HG03159 (cell line): ENCODE data around the gene SLC25A42.
"Not testable (repeated sequence)": the region's sequence is repeated elsewhere in the genome, so short reads cannot be mapped to it uniquely, and the experiment has no call there.

ENCODE experiments used
- ATAC-seq: cut with Tn5 transposase; IDR thresholded peaks from one replicate; pipeline ENCODE4 v1.9.1; 2021; ENCODE audit warnings: mild to moderate bottlenecking, moderate library complexity; ENCODE audit not compliant: unreplicated experiment

The SLC25A42 gene

DNA sequence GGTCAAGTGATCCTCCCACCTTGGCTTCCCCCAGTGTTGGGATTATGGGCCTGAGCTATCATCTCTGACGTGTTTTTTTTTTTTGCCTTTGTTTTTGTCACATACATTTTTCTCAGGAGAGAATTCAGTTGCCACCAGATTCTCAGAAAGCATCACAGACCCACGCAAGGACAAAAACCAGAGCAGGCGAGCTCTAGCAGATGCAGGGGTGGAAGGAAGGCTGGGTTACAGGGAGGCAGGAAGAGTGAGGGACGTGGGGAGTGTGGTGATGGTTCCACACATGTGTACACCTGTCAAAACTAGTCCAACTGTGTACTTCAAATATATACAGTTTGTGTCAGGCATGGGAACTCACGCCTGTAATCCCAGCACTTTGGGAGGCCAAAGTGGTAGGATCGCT lies 70.2 kb downstream of the SLC25A42 start:
- ATAC-seq, result no peak

DNA sequence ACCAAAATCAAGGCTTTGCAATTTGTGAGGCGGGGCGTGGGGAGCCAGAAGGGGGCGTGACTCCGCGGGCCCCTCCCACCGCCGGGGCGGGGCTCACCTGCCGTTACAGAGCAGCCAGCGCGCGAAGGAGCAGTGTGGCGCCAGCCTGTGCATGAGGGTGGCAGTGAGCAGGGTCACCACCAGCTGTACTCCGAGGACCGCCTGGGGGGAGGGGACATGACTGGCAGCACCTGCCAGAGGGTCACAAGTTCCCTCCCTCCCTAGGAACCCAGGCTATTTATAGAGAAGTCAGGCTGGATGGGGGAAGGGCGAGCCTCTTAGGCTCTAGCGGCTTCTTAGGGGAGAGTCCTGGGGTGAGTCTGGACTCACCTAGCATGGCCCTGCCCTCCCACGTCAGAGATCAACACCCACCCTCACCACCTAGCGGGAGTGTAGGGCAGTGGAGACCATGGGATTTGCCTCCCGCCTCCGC lies 70.9 kb downstream of the SLC25A42 start:
- ATAC-seq, result no peak

DNA sequence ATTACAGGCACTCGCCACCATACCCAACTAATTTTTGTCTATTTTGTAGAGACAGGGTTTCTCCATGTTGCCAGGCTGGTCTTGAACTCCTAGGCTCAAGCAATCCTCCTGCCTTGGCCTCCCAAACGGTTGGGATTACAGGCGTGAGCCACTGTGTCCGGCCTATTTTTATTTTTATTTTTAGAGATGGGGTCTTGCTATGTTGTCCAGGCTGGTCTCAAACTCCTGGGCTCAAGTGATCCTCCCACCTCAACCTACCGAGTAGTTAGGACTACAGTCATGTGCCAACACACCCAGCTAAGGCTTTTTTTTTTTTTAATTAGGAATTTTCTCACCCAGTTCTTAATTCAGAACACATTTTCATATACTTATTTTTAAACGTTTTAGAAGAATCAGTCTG lies 71.9 kb downstream of the SLC25A42 start:
- not testable (repeated sequence) for ATAC-seq

DNA sequence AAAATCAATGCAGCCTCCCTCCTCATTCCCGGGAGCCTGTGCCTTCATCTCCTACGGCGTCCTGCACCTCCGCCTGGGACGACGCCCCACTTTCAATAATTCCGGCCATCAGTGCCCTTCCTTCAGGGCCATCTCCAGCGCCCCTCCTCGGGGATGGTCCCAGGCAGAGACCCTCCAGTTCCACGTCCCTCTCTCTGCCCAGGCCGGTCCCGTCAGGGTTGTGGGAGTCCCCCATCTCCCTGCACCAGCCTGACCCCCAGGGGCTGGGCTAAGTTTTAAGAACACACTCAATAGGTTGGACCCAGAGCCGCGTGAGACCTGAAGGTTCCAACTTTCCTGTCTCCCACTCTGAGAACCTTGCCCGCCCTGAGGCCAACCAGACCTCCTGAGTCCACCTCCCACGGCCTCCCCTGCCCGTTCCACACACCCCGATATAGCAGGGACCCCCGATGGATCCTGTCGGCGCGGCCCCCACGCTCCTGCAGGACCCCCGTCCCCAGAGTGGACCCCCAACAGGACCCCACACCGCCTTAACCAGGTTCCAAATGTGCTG lies 73.8 kb downstream of the SLC25A42 start:
- ATAC-seq, result no peak

DNA sequence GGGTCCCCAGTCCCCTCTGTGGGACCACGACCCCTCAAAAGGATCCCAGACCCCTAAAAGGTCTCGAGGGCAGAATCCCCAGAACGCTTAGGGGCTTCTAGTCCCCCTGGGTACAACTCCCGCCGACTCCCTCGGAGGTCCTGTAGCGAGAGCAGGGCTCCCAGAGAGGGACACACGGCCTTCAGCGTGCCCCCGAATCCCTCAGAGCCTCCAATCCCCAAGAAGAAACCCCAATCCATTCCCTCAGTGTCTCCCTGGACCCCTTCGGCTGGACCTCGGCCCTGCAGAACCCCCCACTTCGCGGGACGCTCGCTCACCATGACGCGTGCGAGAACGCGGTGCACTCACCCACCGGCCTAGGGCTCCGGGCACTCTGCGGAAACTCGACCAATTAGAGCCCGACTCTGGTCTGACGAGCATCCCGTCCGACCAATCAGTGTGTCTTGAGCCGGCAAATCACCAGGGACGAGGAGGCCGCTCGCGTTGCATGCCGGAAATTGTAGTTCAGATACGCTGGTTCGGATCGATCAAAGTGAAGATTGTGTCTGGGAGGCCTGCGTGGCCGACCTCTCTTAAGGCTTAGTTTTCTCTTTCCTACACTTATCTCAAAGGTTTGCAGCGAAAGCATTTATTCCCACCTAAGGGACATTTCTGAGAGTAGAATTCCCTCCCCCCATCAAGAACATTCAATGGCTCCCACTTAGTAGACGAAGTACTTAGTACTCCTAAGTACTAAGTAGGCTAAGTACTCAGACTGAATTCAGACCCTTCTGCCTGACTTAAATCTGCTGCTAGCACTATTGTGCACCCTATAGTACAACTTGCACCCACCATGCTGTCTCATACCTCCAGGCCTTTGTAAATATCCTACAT lies 74.6 kb downstream of the SLC25A42 start, which contains the start of gene TMEM161A:
TMEM161A (minus strand) TSS at position 370 of the 873 bp plus-strand sequence; CDS start at position 320, 50 bp downstream.
- peak; percentile 94 for ATAC-seq

DNA sequence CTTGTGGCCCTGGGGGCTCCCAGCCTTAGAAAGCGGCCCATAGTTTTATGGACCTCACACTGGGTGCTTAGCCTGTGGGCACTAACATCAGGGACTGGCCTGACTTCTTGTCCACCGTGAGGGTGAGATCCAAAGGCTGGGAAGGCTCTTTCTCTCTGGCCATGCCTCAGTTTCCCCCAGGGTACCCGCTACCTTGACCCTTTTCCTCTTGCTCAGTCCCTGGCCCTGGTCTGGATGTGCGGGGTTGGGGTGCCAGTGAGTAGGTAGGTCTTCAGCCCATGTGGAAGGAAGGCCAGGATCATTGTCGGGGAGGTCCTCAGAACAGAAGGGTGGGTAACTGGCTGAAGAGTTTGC lies 76.1 kb downstream of the SLC25A42 start:
- ATAC-seq, result no peak

DNA sequence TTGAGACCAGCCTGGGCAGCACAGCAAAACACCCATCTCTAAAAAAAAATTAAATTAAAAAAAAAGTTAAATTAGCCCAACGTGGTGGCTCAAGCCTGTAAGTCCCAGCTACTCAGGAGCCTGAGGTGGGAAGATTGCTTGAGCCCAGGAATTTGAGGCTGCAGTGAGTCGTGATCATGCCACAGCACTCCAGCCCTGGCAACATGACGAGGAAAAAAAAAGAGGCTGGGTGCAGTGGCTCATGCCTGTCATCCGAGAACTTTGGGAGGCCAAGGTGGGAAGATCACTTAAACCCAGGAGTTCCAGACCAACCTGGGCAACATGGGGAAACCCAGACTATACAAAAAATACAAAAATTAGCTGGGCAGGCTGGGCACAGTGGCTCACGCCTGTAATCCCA lies 76.7 kb downstream of the SLC25A42 start:
- no peak for ATAC-seq

DNA sequence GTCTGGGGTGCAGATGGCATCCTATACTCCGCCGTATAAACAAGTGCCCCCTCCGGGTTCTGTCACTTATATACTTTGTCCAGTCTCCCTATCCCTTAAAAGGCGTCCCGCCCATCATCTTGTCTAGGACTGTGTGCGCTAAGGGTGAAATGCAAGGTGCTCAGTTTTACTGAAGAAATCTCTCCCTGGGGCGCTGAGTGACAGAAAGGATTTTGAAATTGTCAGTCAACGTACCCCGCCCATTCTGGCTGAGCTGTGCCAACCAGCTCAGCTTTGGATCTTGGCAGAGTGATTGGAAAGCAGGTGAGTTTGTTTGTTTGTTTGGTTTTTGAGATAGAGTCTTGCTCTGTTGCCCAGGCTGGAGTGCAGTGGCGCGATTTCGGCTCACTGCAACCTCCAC lies 78.6 kb downstream of the SLC25A42 start:
- ATAC-seq, result no peak

DNA sequence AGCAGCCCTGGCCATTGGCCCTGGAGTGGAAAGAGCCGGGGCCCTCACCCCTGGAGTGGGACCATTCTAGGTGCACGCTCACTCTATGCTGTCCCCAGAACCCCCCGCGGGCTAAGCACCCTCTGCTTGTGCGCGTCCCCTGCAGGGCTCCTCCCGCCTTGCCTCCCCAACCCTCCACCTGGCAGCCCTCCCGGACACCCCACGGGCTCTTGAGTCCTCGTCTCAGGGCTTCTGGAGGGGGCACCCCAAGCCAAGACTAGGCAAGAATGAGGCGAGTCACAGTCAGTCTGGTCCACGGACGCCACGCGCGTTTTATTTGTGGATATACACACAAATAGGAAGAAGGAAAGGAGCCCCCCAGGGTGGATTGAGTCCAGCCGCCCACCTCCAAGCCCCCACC lies 81.5 kb downstream of the SLC25A42 start:
- no peak for ATAC-seq

DNA sequence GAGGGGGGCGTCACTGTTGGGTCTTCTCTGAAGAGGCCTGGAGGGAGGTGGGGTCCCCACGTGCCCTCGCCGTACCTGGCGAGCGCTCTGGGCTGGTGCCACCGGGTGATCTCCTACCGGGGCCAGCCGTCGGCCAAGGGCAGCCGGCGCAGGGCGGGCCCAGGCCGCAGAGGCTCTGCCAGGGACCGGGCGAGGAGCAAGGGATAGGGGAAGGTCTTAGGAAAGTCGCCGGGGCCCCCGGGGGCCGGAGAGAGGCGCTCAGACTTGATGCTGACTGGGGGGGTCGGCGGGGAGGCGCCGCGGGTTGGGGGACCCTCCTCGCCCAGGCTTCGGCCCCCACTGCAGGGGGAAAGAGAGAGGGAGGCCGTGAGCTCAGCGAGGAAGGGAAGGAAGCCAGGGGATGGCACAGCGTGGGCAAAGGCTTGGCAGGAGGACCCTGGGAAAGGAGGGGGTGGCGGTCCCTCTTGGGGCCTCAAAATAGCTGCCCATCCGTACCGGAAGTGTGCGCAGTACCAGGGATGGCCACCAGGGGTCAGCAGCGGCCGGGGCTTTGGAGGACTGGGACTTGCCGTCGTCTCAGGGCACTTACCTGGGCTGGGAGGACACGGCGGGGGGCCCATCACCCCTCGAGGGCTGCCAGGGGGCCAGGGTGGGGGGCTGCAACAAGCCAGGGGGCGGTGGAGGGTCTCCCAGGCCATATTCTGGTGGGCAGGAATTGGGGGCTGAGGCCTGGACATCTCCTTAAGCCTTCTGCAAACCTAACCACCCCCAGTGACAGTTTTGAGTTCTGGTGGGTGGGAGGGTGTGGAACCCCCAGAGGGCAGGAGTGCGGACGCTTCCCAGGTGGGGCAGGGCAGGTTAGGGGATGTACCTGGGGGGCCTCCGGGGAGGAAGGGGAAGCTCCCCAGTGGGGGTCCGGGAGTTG lies 82.2 kb downstream of the SLC25A42 start:
- no peak for ATAC-seq

DNA sequence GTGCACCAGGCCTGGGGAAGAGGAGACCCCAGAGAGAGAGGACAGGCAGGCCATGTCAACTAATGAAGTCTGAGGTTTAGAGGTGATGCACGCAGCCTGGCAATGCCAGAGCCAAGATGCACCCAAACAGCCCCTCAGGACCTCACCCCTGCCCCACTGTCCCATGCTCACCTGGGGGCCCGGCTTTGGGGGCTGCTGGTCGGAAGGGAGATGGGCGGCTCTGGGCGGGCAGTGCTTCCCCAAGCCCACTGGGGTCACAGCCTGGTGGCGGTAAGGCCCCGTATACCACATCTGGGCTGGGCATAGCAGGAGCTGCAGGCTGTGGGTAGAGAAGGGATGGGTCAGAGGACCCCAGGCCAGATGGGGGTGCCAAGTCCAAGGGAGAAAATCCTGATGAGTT lies 83.1 kb downstream of the SLC25A42 start:
- no peak for ATAC-seq

DNA sequence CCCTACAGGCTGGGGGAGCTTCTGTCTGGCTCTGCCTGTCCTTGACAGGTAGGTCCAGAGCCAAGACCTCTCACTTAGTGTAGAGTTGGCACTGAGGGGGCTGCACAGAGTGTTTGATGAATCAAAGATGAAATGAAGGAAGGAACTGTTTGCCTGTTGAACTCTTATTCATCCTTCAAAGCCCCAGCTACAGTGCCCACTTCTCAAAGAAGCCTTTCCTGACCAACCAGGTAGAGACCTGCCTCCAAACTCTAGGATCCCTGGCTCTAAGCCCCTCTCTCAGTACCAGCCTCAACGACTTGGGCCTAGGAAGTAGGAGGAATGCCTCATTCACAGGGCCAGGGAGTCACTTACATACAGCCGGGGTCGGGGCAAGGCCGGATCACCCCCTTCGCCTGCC lies 83.5 kb downstream of the SLC25A42 start:
- ATAC-seq, result no peak

DNA sequence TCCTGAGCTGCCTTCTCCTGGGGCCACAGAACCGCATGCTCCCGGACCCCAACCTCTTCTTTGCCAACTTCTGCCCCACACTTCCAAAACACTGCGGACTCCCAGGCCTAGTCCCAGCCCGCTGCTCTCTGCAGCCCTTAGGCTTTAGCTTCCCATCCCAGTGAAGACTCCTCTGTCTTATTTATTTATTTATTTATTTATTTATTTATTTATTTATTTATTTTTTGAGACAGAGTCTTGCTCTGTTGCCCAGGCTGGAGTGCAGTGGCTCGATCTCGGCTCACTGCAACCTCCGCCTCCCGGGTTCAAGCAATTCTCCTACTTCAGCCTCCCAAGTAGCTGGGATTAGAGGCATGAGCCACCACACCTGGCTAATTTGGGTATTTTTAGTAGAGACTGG lies 84.7 kb downstream of the SLC25A42 start:
- ATAC-seq, result not testable (repeated sequence)

DNA sequence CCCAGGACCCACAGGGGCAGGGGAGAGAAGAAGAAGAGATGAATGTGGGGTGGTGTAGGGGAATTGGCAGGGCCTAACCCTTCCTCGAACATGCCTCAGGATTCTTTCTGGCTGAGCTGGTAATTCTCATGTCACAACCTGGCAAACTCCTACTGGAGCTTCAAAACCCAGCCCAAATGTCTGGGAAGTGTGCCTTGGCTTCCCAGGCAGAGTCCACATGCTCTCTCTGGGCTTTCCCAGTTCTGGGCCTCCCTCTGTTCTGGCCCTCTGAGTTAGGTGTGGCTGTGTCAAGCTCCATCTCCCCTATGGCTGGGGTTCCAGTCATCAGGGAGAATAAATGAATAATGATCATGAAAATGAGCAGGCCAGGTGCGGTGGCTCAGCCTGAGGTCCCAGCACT lies 85.6 kb downstream of the SLC25A42 start:
- ATAC-seq, result no peak

DNA sequence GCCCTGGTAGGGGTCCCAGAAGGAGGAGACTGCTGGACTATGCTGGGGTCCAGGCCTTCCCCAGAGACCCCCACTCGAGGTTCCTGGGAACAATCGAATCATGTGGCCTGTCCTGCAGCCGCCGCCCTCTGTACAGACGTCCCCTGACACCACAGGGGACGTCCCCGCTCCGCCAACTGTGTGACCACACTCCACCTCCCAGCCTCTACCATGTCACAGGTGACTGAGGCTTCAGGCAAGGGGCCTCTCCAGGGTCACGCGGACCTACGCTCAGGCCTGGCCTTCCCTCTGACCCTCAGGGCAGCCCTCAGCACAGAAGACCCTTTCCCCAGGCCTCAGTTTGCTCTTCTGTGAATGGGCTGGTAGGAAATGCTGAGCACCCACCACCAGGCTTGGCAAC lies 87.6 kb downstream of the SLC25A42 start:
- ATAC-seq, result no peak

DNA sequence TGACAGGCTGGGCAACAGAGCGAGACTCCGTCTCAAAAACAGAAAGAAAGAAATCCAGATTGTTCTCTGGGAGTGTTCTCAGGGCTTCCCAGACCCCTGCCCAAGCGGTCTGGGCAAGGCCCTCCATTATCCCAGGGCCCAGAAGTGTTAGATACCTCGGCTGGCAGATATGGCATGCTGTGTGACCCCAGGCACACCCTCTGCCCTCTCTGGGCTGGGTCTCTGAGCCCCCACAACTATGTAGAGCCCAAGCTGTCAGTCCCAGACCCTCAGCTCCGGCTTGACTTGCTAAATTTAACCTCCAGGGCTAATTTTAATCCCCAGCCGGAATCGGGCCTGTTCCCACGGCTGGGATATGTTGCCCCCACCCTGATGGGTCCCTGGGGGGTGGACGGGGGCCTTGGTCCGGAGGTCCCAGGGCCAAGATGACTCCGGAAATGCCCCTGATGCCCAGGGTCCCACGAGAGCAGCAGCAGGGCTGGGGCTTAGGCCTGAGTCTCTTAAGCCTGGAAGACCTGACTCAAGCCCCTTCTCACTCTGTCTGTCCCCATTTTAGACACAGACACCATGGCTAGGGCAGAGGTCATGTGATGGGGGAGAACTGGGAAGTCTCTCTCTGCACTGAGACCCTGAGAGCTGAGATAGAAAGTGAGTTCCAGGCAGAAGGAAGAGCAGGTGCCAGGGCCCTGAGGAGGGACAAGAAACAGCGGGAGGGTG lies 89.0 kb downstream of the SLC25A42 start:
- no peak for ATAC-seq

DNA sequence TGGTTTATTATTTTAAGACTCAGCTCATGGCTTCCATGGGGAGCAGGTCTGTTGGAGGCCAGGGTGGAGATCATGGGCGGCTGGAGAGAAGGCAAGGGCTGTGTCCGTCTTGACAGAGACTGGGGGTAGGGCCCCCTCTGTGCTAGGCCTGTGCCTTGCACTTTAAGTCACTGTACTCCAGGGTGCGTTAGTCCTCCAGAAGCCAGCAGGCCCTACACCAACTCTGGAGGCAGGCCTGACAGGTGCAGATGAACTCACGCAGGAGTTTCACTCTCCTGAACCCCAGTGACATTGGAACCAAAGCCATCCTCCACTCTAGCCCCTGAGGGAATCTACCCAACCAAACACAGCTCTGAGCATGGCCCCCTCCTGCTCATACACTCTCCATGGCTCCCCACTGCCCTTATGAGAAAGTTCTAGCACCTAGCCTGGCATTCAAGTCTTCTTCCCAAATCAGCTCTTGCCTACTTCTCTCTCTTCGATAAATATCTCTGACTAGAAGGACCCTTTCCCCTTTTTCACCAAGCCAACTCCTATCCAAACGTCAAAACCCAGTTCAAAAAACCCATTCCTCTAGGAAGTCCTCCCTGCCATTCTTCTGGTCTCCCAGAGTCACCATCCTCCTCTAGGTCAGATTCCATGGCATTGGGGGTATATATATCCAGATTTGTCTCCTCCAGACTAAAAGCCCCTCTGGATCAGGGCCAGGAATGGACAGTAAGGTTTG lies 91.1 kb downstream of the SLC25A42 start:
- ATAC-seq, result no peak

DNA sequence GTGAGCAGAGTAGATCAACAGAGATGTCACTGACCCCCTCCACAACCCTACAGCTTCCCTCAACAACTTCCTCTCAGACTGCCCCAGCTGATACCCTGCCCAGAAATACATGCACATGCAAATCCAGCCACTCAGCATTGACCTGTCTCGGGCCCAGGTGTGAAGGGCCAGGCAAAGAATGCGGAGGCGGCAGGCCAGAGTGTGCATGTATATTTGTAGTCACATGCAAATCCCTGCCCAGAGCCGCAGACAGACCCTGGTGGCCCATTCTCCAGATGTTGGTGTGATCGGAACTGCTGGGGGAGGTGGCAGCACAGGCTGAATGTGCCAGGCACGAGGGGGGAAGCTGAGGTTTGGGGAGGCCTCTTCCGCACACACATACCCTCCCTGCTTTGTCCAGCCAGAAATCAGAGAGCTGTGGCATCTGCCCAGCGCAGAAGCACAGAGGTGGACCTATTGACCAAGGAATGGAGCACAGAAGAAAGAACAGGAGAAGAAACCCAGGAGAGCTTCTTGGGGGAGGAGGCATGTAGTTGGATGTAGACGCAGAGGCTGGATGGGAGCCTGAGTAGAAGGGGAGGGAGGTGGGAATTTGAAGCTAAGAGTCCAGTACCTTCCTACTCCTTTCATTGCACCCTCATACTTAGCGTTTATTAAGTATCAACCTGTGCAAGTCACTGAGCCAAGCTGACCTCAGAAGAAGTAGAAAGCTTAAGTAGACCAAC lies 91.9 kb downstream of the SLC25A42 start:
- no peak for ATAC-seq

DNA sequence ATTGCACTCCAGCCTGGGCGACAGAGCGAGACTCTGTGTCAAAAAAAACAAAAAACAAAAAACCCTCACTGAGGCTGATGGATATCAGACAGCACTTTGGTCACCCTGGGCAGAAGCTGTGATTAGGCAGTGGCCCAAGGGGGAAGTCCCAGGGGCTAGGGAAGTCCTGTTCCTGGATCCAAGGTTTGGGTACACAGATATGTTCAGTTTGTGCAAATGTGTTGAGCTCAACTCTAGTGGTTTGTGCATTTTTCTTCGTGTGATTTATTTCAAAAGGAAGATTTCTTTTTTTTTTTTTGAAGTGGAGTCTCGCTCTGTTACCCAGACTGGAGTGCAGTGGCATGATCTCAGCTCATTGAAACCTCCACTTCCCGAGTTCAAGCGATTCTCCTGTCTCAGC lies 94.0 kb downstream of the SLC25A42 start:
- ATAC-seq, result no peak
